ENCODE measurements around the gene BRMS1.

BRMS1 gene

DNA sequence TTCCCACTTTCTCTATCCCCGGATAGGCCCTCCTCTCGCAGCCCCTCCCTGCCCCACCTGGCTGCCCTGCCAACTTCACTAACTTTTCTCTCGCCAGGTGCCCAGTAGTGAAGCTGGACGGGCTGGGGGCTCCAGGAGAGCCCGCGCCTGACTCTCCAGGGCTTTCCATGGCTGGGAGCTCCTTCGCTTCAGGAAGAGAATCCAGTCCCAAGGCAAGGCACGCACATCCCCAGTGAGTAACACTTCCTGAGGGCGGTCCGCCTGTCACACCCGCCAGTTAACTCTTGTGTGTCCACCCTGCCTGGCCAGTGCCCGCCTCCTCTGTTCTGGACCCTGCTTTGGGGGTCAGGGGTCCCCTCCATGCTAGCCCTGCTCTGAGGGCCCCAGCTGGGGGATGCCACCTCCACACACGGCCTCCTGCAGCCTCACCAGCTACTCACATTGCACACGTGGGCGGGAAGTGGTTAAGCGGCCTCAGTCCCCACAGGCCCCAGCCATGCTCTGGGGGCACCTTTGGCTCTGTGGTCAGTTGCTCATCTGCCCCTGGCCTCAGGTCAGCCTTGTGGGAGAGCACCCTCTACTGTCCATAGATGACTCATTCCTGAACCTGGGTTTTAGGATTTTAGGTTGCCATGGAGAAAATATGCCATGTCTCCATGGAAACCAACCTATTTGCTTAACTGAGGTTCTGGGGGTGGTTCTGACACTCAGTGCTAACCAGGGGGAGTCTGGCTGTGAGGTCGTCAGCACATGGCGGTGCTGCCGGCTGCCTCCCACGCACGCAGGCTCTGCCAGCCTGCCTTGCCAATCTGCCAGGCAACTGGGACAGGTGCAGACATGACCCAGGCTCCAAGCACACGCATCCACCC lies 8.4 kb downstream of the BRMS1 start, which contains the start of gene RIN1:
Gene RIN1 (minus strand): TSS at position 201 of the 869 bp plus-strand sequence. CDS start 32 bp downstream, at position 169.
- no peak for DNase-seq

DNA sequence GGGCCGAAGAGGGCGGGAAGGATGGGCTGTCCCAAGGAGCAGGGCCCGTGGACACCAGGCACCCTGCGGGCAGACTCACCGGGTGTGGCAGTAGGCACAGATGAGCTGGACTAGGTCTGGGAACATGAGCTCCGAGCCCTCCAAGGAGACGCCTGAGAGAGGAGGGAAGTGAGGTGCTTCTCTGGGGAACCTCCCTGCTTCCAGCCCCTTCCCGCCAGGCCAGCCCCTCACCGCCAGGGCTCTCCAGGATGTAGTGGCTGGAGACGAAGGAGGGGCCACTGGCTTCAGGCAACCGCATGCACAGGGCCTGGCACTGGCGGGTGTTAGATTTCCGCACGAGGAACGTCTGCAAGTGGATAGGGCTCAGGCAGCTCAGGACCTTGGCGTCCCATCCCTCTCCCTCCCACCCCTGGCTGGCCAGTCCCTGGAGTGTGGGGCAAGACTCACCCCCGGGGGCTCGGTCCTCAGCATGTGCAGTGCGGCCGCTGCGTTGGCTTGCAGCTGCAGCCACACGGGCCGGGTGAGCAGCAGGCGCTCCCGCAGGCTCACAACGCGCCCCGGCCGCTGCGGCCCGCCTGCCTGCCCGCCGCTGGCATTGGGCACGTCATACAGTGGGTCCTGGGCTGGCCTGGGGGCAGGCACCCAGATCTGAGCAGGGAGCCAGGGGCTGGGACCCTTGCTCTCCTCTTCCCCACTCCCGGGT lies 9.2 kb downstream of the BRMS1 start:
- no peak for DNase-seq

DNA sequence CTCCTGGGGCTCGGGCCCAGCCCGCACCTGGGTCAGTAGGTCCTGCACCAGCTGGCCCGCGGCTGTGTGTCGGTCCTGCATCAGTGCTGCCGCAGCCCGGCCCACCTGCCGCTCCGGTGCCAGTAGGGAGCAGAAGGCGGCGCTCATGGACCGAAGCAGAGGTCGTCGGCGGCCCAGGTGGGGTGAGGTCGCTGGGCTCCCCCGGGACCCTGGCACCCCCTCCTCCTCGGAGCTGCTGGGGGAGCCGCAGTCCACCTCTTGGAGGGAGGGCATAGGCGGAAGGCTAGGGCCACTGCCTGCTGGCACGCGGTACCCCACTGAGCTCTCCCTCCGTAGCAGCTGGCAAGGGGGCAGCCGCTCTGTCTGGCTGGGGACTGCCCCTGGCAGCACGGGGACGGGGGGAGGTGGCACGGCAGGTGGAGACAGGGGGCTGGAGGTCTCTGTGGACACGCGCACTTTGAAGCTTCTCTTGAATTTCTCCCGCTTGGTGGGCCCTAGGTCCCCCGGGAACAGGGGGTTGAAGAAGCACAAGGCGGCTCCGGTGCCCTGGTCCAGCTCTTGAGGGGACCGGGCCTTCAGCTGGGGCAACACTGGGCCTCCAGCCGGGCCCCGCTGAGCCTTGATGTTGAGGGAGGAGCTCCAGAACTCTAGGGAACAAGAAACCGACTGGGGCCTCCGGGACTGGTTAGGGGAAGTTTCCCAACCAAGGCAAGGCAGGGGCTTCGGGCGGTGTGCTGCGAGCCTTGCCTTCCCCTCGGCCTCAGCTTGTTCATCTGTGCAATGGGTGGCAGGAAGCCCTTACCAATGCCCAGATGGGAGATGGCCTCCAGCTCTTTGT lies 10.1 kb downstream of the BRMS1 start:
- DNase-seq: no peak

DNA sequence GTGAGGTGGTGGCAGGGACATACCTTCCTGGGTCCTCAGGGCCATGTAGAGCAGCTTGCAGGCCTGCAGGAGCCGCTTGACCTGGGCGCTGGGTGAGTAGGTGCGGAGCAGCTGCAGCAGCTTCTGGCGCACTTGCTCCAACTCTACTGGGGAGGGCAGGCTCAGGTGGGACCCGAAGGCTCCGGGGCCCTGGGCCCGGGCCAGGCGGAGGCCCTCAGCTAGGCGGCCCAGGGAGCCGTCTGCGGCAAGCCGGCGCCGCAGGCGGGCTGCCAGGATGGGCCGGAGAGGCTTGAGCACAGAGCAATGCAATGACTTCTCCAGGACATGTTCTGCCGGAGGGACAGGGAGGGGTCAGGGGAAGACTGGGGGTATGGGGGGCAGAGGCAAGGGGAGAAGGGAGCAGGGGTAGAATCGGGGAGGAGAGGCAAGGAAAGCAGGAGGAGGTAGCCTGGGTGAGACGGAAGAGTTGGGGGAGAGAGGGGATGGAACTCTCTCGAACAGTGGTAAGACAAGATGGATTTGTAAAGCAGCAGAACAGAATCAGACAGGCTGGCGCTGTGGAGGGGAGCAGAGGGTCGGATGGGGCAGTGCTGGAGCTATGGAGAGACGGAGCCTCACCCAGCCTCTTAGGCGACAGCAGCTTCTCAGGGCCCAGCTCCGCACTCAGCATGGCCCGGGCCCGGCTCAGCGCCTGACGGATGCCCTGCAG lies 10.9 kb downstream of the BRMS1 start:
- no peak for DNase-seq

DNA sequence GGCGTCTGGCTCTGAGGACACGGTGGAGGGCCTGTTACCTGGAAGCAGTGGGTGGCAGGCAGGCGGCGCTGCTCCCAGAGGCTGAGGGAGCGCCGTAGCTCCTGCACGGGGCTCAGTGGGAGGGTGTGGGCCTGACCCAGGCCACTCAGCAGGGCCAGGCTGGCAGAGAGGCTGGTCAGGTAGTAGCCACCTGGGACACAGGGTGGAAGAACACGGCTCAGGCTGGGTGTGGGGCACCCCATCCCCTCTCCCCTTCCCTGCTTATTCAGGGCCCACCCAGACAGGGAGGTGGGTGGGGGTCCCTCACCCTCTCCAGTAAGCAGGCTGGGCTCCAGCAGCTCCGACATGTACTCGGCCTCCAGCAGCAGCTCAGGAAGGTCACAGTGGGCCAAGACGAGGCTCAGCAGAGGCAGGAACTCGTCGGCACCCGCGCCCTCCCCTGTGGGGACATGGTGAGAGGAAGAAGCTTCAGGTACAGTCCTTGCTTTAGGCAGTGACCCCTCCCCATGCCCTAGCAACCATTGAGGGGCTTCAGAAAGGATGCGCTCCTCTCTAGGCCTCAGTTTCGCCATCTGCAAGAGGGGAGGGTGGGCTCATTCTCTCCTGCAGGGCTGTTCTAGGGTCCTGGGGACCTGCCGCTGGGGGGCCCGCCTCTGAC lies 11.6 kb downstream of the BRMS1 start:
- DNase-seq: no peak

DNA sequence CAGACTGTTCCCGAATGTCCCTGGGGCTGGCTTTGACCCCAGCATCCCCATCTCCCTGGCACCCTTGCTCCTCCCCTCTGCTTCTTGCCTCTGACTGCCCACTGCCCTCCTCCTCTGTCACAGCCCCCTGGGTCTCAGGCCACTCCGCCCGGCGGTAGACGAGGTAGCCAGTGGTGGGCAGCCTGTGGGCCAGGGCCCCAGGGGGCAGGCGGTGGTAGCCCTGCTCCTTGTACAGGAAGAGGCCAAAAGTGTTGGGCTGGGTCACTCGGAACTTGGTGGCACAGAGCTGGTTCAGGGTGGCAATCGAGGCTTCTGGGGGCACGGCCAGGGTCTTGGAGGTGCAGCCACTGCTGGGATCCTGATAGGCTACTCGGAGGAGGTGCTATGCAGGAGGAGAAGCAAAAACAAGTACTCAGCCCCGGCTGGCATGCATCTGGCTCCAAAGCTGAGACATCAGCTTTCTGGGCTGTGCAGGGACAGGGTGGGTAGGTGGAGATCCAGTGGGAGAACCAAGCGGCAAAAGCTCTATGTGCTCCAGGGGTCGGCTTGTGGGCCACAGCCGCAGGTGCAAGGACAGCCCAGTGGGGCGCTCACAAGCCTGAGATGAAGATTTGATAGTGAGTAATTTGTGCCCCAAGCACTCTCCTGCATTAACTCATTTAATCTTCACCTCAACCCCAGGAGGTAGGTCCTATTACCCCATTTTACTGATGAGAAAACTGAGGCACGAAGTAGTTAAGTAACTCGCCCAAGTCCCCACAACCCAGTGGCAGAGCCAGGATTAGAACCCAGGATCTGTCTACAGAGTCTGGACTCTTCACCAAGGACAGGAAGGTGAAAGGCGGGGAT lies 12.3 kb downstream of the BRMS1 start:
- DNase-seq: no peak

DNA sequence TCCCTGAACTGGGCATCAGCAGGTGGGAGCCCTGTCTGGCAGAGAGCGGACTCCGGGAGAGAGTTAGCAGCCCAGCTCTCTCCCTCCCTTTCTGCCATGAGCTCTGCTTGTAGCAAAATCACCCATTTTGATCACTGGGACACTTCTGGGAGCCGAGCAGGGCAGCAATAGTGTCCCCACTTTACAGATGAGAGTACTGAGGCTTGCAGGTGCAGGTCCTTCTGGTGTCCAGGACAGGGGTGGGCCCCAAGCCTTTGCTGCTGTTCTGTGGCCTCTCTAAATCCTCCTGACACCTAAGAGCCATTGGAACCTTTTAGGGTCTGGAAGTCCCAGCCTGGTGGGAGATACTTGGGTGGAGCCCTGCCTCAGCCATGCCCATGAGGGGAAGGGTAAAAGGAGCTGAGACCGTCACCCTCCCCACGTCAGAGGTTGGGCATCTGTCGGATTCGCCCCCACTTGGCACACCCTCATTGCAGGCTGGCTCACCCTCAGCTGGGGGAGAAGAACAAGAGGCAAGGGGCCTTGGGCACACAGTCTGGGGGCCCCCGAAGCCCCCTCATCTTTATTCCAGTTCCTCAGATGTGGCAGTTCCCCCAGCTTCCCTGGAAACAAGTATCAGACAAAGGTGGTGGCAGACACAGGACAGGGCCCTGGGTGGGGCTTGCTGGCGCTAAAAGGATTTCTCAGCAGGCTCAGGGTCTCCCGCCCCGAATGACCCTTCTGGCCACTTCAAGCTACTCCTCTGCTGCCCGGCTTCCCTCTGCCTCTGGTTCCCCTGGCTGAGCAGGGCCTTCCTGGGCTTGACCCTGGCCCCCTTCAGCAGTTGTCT lies 13.1 kb downstream of the BRMS1 start:
- DNase-seq: no peak

DNA sequence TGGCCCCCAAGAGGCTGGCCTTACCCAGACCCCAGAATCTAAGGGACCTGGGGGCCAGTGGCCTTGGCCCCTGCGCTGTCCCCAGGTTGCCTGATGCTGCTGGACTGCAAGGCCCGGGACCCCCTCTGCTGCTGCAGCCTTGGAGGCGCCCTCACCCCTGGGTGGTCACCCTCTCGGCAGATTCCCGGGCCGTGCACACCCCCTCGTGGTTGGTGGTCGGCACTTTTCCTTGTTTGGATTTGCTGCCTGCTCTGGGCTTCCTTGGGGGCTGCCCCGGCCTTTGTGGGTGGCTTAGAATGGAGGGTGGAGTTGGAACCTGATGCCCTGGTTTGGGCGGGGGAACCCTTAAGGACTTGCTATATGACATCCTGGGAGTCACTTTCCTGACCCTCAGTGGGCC lies 14.0 kb downstream of the BRMS1 start:
- DNase-seq: no peak

DNA sequence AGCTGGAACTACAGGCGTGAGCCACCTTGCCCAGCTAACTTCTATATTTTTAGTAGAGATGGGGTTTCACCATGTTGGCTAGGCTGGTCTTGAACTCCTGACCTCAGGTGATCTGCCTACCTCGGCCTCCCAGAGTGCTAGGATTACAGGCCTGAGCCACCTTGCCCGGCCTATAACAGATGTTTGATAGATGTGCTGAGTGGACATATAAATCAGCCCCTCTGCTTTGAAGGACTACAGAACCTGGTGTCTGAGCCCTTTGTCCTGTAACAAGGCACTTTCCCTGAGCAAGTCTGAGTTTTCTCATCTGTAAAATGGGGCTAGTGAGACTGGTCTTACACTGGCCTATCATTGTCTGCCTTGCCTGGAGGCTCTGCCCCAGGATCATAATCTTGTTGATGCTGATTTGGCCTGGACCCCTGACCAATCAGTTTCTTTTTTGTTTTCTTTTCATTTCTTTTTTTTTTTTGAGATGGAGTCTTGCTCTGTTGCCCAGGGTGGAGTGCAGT lies 15.7 kb downstream of the BRMS1 start:
- DNase-seq: no peak

DNA sequence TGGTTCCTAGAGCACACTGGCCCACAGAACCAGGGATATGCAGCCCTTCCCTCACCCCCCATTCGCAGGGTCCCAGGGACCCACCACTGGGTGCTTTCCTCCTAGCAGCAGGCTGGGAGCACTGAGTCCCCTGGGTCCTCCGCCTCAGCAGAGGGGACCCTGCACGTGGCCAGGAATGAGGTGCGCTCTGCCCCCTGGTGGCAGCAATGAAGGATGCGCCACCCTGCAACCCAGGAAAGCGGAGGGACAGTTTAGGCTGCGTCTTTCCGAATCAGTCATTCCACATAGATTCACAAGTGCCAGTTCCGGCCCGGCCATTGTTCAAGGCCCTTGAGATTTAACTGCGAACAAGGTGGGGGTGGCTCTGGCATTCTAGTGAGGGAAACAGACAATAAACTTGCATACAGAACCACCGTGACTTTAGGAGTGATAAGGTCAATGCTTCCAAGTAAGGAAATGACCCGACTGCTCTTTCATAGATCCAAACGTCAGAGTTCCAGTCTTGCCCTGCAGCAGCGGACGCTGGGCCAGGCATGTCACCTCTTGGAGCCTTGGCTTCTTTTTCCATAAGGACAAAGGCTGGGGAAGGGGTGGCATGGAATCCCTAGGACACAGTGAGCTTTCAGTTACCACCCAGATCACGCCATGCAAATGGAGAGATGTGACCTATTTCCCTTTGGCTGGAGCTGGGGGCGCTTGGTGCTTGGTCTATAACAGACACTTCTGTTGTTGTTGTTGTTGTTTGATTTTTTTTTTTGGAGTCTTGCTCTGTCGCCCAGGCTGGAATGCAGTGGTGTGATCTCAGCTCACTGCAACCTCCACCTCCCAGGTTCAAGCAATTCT lies 16.4 kb downstream of the BRMS1 start:
- DNase-seq: peak; percentile 54

DNA sequence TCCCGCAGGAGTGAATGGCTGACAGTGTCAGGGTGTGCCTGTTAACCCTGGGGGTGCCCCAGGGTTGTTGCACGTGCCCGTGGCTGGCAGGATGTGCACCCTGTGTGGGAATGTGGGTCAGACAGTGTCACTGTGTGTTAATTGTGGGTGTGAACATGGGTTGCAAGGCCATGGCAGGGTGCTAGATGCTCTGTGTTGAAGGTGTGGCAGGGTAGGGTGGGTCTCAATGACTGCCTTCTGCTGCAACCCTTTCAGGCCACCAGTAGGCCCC lies 16.9 kb downstream of the BRMS1 start:
- DNase-seq: no peak

DNA sequence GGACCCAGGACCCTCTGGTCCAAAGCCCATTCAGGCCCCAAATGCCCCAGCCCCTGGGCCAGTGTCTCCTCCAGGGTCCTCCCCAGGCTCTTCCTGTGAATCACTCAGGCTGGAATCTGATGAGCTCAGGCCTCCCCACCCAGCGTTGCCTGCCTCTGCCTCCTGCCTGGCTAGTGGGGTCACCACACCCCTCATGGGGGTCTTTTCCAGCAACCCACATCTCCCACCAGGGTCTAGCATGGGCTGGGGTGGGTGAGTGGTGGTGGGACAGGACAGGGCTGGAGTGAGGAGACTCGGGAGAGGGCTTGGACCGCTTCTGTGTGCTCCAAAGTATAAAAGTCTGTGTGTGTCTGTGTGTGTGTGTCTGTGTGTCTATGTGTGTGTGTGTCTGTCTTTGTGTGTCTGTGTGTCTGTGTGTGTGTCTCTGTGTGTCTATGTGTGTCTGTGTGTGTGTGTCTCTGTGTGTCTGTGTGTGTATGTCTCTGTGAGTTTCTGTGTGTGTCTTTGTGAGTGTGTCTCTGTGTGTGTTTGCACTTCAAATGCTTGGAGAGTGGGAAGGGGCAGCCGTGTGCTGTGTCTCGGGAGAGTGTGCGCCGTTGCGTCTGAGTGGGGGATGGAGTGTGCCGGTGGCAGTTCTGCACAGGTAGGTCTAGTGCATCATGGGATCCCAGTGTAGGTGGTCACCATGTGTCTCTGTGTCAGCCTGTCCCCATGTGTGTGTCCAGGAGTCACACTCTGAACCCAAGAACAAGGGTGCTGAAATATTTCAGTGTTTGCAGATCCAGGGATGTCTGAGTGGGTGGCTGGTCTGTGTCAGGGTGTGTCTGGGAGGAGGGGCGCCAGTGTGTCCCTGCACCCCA lies 17.5 kb downstream of the BRMS1 start:
- DNase-seq: no peak

DNA sequence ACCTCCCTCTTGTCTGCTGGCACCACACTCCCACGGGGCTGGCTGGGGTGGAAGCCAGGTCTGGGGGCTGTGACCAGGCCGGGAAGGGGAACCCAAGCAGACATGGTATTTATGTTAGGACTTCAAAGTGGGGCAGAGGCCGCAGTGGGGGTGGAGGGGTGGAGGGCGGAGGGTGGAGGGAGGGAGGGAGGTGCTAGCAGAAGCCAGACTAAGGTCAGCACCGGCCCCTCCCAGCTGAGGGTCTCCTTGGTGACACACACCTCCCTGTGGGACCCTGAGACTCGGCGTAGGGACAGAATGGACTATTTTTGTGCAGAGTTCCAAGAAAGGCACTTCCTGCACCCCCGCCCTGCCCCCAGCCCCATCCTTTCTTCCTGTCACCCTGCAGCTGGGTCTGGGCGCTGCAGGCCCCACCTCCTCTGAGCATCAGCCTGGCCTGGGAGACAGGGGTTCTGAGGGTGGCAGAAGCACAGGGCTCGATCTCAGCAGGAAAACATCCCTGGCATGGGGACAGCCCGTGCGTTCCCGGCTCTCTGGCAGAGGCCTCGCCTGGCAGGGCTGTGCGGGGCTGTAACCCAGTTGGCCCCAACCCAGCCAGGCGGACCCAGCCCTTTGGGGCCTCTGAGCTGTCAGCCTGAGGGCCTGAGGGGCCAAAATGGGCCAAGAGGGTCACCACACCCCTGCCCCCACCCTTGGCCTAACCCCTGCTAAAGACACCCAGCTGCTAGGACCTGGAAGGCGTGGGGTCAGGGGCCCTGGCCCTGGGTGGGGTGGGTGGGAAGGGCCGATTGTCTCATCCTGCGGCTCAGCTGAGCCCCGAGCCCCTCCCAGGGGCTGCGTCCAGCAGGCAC lies 18.4 kb downstream of the BRMS1 start:
- no peak for DNase-seq

DNA sequence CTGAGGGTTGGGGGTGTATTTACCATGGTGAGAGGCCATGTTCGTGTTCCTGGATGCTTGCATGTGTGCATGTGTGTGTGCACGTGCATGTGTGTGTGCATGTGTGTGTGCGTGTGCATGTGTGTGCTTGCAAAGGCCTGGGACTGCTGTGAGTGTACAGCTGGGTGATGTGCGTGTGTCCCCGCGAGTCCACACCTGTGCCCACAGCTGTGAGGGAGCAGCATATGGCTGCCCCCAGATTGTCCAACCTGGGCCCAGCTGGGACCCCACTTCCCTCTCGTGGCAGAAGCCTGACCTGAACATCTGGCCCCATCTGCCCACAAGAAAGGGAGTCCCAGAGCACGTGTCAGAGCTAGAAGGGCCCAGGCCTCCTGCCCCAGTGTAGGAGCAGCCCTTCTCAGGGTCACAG lies 19.6 kb downstream of the BRMS1 start:
- no peak for DNase-seq

DNA sequence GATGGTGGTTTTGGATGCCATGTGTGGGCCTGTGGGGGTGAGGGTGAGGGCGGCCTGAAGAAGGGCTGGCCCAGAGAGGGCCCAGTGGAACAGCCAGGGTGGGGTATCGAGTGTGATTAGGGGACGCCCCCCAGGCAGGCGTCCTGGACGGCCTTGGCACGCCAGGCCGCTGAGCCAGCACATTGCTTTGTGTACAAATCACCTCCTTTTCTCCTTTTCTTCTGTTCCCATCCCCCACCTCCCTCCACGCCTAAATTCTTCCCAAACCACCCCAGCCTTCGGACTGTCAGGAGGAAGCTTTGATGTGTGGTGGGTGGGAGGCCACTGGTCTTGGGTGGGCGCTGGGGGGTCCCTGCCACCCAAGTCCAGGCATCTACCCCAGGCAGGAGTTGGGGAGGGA lies 20.2 kb downstream of the BRMS1 start:
- no peak for DNase-seq

DNA sequence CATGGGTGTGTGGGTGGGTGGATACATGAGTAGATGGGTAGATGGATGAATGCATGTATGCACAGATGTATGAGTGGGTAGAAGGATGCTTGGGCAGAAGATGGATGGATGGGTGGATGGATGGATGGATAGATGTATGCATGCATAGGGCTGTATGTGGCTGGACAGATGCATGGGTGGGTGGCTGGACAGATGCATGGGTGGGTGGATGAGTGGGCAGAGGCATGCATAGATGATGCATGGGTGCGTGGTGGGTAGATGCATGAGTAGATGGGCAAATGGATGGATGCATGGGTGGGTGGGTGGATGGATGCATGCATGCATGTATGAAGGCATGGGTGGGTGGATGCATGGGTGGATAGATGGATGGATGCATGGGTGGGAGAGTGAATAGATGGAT lies 21.2 kb downstream of the BRMS1 start:
- no peak for DNase-seq

DNA sequence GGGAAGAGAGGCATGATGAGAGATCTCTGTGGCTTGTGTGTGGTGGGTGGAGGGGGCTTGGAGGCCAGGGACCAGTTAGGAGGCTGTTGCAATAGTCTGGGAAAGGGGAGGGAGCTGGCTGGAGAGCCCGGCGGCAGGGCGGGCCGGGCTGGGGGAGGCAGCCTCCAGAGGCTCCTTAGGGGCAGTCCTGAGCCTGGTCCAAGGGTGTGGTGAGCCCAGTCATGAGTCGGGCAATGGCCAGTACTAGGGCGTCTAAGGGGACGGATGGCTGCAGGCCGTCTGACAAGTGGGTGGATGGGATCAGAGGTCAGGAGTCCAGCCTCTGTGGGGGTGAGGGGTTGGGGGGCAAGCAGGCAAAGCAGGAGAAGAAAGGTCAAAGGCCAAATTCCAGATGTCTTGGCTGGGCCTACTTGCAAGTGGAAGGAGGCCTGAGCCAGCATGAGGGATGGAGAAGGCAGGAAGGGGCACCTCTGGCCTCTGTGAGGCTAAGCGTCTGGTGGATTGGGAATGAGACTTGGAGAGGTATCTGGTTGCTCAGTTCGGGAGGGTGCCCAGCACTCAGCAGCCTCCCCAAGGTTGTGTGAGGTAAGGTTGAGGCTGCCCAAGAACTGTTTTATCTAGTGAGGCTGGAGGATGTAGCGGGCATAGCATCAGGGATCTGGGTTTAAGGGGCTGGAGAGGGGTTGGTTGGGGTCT lies 22.0 kb downstream of the BRMS1 start:
- DNase-seq: no peak
